GM19025 (cell line): ENCODE results near the gene LMBR1.
A peak's percentile ranks its signal among the peaks of the same experiment; 100 is the strongest.
"Not testable (repeated sequence)": the region's sequence is repeated elsewhere in the genome, so short reads cannot be mapped to it uniquely, and the experiment has no call there.

Experiments used
- ATAC-seq: cut with Tn5 transposase; IDR thresholded peaks from one replicate; pipeline ENCODE4 v1.9.1; 2021; ENCODE audit warnings: mild to moderate bottlenecking, low read depth, moderate library complexity; ENCODE audit not compliant: unreplicated experiment

LMBR1 gene, protein sequence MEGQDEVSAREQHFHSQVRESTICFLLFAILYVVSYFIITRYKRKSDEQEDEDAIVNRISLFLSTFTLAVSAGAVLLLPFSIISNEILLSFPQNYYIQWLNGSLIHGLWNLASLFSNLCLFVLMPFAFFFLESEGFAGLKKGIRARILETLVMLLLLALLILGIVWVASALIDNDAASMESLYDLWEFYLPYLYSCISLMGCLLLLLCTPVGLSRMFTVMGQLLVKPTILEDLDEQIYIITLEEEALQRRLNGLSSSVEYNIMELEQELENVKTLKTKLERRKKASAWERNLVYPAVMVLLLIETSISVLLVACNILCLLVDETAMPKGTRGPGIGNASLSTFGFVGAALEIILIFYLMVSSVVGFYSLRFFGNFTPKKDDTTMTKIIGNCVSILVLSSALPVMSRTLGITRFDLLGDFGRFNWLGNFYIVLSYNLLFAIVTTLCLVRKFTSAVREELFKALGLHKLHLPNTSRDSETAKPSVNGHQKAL

GRCh38 chr7:156892821-156893706 is at the start of gene LMBR1:
TSS of gene LMBR1 (minus strand) at chr7:156893183. CDS start at chr7:156892993, 190 bp downstream.
- ATAC-seq = peak; percentile 78

- ATAC-seq = no peak
Observed at GRCh38 chr7:156942708-156943090, 49.7 kb upstream of the LMBR1 start.

- no peak for ATAC-seq
Observed at GRCh38 chr7:156941393-156942182, 48.6 kb upstream of the LMBR1 start.

DNA sequence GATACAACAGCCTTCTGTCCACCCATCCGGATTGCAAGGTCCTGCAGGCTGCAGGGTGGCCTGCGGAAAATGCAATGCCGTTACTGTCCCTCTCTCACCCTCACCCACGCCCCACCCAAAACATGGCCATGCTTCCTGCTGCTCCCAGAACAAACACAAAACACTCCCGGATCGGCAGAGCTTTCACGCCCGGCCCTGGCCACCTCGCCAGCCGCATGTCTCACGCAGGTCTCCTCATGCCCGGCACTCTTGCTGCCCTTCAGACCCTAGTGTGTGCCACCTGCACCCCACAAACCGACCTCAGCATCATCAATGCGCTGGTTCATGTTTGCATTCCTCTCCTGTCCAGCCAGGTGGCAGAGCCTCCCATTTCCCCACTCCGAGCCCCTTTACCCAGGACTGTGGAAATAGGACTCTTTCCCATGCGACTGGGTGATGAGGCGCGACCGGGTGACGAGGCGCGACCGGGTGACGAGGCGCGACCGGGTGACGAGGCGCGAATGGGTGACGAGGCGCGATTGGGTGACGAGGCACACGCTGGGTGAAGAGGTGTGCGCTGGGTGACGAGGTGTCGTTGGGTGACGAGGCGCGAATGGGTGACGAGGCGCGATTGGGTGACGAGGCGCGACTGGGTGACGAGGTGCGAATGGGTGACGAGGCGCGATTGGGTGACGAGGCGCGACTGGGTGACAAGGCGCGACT is 47.6 kb upstream of the LMBR1 start:
- no peak for ATAC-seq

DNA sequence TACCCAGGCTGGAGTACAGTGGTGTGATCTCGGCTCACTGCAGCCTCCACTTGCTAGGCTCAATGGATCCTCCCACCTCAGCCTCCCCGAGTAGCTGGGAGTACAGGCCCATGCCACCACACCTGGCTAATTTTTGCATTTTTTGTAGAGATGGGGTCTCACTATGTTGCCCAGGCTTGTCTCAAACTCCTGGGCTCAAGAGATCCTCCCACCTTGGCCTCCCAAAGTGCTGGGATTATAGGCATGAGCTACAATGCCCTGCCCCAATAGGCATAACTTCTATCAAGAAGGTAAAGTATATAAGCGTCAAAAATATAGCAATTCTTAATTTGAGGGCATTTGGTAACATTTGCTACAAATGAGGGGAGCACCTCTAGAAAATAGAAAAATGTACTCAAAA is 43.8 kb upstream of the LMBR1 start:
- ATAC-seq = not testable (repeated sequence)

DNA sequence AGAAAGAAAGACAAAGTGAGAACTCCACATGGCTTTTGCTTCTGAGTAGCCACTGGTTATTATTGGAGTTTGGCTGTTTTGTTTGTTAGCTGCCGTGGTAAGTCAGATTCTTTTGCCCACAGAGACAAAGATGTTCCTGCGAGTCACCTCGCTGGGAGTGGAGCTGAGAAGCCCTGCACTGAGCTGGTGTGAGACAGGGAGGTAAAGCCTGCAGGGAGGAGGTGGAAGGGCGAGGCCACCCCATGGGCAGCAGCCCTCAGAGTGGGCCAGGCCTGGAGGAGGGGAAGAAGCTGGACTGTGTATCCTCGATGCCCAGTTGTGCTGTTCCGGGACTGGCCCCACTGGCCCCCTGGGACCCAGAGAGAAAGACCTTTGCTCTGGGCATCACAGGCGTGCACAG is 42.3 kb upstream of the LMBR1 start:
- no peak for ATAC-seq

- no peak for ATAC-seq
Observed at GRCh38 chr7:156932006-156932405, 39.0 kb upstream of the LMBR1 start.

DNA sequence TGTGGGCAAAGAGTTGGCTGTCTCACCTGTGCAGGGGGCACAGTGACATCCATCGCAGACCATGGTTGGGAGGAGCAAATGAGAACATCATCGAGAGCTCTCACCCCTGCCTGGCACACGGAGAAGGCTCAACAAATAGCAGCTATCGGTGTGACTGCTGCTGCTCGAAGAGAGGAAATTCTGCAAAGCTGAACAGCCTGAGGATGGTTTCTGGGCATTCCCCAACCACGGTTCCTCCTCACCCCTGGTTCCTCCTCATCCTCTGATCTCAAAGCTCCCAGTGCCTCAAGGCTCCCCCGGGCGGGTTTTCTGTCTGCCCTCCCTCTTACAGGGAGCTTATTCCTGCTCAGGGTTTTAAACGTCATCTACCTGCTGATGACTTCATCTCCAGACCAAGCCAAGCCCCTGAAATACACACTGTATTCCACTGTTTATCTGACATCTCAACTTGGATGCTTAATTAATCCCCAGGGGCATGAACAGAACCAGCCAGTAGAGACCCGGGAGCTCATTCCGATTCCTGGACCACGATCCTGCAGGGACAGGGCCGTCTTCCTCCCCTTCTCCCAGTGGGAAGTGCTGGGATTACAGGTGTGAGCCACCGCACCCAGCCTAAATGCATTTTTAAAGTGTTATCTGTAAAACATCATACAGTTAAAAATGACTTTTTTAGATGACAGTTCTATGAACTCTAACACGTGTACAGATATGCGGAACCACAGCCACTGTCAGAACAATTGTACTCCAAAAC is 37.0 kb upstream of the LMBR1 start:
- no peak for ATAC-seq

DNA sequence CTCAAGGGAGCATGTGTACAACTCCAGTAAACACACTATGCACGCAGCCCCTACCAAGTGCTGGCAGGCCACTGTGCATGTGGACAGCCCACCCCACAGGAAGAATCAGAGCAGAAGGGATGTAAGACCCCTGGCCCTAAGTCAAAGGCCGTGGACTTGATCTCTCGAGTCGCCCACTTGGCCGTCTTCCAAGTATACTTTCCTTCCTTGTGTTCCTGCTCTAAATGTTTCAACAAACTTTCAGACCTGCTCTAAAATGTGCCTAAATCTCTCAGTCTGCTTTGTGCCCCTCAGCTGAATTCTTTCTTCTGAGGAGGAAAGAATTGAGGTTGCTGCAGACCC is 35.4 kb upstream of the LMBR1 start:
- no peak for ATAC-seq

DNA sequence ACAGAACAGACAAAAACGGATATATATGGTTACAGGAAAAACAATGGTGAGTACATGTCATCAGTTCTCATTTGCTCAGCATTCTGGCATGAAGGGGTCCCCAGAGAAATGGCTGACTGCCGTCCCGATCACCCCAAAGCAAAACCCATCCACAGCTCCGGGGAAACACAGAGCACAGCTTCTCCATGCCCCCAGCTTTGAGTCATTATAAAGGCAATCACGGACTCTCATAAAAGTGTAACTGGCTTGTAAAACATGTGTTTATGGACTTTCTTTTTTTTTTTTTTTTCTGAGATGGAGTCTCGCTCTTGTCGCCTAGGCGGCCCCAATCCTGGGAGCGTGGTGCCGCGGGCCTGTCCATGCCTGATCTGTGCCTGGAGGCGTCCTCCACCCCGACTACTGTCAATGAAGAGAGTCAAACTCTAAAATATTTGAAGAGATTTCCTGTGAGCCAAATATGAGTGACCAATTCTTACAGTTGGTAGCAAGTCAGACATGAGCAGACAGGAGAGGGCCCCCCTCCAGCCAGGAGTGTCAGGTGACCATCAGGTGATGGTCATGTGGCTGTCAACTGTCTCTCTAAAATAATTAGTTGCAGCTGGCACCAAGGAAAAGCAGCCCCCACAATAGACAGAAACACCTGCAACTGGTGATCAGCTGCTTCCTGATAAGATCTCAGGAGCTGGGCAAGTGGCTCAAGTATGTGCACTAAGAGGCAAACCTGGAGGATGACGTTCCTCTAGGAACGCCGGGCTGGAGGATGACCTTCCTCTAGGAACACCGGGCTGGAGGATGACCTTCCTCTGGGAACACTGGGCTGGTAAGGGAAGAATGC is 34.8 kb upstream of the LMBR1 start:
- no peak for ATAC-seq

DNA sequence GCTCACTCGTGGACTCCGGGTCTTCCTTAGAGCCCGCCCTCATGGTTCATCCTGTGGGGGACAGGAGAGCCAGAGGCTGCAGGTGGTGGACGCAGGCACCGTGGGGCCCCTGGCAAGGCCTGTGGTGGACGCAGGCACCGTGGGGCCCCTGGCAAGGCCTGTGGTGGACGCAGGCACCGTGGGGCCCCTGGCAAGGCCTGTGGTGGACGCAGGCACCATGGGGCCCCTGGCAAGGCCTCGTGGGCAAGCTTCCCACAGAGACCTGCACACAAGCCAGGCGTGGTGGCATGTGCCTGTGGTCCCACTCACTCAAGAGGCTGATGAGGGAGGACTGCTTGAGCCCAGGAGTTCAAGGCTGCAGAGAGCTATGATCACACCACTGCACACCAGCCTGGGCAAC is 32.8 kb upstream of the LMBR1 start:
- ATAC-seq = not testable (repeated sequence)

GRCh38 chr7:156922304-156922703 is 29.3 kb upstream of the LMBR1 start:
- not testable (repeated sequence) for ATAC-seq

DNA sequence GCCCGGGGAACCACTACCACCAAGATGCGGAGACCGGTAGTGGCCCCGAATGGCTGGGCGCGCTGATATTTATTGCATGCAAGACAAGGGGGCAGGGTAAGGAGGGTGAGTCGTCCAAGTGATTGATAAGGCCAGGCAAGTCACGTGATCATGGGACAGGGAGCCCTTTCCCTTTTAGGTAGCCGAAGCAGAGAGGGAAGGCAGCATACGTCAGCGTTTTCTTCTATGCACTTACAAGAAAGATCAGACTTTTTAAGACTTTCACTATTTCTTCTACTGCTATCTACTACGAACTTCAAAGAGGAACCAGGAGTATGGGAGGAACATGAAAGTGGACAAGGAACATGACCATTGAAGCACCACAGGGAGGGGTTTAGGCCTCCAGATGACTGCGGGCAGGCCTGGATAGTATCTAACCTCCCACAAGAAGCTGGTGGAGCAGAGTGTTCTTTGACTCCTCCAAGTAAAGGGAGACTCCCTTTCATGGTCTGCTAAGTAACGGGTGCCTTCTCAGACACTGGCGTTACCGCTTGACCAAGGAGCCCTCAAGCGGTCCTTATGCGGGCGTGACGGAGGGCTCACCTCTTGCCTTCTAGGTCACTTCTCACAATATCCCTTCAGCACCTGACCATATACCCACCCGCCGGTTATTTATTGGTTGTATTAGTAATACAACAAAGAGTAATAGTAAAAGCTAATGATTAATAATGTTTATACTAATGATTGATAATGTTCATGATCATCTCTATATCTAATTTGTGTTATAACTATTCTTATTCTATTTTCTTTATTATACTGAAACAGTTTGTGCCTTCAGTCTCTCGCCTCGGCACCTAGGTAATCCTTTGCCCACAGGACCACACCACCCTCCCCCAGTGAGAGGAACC is 27.7 kb upstream of the LMBR1 start:
- ATAC-seq = not testable (repeated sequence)

DNA sequence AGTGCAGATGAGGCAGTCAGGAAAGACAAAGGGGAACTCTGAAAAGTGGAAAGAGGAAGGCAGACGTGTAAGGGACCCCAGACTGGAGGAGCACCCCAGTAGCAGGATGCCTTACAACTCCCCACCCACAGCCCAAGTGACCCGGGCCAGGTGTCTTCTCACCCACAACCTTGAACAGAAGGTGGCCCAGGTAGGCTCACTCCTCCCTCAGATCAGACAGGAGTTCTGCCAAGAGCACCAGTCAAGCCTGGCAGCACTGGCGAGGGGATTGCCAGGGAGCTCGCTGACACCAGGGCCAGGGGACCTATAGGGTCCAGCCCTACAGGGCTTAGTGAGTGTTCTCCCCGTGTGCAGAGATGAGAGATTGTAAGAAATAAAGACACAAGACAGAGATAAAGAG is 27.1 kb upstream of the LMBR1 start:
- ATAC-seq = no peak

DNA sequence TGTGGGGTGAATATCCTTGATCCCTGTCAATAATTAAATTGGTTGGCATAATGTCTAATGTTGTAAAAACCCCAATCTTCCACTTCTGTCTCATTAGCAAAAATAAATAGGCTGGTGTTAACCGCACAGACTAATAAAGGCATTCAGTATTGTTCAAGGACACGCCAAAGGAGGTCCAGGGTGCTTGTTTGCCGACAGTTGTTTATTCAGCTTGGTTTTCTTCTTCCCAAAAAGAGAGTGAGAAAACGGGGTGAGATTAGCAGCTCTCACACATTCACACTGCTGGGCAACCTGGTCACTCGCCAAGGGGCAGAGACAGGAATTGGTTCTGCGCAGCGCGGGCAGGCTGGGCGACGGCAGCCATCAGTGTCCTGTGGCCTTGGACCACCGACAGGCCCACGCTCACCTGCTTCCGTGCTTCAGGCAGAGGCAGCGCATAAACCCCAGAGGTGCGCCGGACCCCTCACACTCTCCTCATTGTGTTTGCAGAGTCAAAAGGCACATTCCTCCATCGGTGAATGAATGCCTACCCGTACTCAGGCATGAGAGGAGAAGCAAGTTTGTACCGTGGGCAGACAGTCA is 26.2 kb upstream of the LMBR1 start:
- peak; percentile 43 for ATAC-seq

DNA sequence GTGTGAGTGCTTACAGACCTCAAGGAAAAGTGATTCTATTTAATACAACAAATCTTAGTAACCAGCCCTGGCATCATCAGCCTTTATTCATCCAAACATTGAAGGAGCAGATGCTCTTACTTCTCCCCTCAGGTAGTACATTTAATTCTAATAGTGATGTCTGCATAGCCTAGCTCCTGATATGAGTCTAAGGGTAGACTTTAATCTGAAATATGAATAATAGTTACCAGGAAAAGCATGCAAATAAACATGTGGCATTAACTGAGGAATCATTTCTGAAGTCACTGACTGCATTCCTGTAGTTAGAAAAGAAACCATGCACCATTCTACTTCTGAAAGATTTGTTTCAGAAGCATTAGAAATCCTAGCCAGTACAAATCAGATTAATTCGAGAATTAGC is 25.7 kb upstream of the LMBR1 start:
- peak; percentile 44 for ATAC-seq

GRCh38 chr7:156909574-156910252 is 16.7 kb upstream of the LMBR1 start:
- not testable (repeated sequence) for ATAC-seq
